D341Med (cell line): Measurements from ENCODE around the gene GALNT16.
"Not testable (repeated sequence)": the region's sequence is repeated elsewhere in the genome, so short reads cannot be mapped to it uniquely, and the experiment has no call there.

Experiments used
- DNase-seq: peaks from one replicate; pipeline ENCODE4 v3.0.0; 2012; ENCODE audit warnings: low spot score

The GALNT16 gene

DNA sequence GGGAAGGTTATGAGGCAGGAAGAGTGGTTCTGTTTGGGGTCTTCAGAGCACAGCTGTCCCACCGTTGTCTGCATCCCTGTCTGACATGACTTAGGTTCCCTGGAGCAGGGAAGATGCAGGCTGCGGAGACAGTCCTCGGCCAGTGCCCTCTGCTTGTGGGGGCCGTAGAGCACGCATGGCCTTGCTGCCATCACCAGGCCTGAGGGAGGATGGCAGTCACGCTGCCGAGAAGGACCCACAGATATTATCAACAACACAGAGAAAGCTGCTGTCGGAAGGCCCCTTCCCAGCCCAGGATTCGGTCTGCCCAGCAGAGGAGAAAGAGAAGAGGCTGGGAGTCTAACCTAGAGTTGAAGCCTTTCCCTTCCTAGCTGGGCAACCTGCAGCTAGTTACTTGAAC, 103.1 kb downstream of the GALNT16 start:
- peak; percentile 56 for DNase-seq

DNA sequence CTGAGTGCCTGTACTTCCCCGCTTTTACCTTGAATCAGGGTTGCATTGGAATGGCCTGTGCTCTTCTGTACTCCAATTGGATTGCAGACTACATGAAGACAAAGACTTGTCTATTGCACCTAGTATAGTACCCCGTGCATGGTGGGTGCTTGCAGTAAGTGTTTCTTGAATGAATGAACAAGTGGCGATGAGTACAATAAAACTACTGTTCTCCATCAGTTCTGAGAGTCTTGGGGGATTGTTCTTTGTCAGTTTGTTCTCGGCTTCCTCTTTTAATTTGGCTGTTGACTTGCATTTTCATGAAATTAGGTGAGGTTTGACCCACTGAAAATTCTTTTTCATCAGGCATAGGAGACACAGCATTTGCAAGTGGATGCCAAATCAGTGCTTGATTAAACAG, 104.0 kb downstream of the GALNT16 start:
- no peak for DNase-seq

DNA sequence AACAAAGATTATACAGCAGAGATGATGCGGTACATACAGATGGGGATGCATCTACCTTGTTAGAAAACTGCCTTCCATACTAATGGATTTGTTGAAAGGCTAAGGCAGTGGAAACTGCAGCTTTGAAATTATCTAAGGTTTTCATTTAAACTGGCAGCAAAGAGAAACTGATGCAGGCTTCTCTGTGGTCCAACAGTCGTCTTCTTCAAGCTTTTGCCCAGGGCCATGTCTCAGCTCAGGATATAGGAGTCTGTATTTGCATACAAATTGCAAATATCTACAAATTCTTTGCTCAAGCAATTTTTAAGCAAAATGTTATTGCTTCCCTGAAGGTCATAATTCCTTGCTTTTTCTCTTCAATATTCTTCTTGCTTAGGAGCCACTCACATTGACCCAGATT, 104.4 kb downstream of the GALNT16 start:
- DNase-seq = no peak

DNA sequence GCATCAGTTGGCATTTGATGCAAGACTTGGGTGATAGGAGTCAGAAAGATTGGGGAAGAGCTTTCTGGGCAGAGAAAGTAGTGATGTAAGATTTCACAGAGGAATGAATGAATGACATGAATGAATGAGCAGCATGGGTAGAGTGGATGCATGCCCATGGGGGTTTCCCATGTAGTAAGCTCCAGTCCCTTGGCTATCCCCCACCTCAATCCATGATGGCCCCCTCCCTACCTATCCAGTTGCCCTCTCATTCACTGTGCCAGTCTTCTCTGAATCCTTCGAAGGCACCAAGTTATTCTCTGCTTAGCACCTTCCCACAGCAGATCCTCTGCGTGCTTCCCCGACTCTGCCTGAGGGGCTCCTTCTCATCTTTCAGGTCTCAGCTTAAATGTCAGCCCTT, 106.1 kb downstream of the GALNT16 start:
- no peak for DNase-seq

DNA sequence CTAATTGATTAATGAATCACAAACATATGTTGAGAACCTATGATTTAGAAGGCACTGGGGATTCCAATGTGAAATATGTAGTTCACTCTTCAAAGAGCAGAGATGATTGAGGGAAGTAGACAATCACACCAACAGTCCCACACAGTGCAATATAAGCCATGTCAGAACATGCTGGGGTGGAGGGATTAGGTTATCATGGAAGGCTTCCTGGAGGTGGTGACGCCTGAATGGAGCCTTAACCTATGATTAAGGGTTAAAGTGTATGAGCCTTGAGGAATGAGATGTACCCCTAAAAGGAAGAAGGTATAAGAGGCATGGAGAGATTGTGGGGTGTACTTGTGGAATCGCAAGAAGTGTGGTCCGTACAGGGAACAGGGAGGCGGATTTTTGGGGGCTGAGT, 106.8 kb downstream of the GALNT16 start:
- DNase-seq = no peak

DNA sequence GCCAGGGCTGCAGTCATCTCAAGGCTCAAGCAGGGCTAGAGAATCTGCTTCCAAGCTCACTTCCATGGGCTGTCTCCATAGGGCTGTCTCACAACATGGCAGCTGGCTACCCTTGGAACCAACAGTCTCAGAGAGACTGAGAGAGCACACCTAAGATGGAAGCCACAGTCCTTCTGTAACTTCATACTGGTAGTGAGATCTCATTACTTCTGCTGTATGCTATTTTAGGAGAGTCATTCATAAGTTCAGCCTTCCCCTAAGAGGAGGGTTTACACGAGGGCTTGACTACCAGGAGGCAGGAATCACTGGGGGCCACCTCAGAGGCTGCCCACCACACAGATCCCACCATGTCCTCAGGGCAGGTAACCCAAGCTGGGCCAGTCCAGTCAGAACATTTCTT, 108.4 kb downstream of the GALNT16 start:
- DNase-seq = no peak

DNA sequence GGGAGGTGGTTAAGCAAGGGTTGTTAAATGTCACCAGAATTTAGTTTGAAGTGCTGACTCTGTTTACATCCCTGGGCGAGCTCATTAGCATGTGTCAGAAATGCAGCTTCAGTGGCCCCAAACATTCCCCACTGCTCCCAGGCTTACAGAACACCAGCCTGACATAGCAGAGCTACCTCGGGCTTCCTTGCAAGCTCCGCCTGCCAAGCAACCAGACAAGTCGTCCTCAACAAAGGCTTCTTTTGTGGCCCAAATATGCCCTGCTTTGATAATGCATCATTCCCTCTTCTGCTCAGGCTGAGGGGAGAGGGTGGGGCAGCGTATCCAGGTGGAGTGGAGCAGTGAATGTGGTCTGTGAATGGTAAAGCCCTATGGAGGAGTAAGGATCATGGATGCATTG, 110.1 kb downstream of the GALNT16 start:
- DNase-seq = no peak

DNA sequence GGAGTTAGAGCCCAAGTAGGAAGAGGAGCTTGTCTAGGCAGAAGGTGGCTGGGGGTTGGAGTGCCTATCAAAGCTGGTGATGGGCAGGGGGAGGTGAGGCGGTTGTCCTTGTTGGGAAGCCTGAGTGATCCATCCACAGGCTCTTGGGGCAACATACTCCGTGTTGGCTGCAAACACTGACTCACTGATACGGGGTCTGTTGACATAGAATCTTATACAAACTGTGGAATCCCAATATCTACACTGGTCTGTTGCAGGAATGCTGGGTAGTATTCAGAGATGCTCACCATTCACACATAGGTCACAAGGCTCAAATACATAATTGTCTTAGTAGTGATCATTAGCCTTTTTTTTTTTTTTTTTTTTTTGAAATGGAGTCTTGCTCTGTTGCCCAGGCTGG, 112.2 kb downstream of the GALNT16 start:
- DNase-seq = no peak

DNA sequence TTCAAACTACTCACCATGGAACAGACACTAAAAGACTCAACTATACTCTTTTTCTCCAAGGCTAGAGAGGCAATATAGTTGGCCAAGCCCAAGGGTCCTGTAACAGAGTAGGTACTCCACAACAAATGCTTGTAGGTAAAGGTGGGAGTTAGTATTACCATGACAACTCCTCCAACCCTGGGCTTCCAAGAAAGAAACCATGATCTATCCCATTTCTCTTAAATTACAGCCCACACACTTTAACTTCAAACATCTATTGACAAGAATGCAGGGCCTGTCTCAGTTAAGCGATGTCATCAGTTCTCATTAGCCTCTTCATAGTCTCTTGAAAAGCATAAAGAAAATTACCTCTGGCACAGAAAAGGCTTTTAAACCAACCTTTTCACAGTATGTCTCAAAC, 113.1 kb downstream of the GALNT16 start:
- no peak for DNase-seq

DNA sequence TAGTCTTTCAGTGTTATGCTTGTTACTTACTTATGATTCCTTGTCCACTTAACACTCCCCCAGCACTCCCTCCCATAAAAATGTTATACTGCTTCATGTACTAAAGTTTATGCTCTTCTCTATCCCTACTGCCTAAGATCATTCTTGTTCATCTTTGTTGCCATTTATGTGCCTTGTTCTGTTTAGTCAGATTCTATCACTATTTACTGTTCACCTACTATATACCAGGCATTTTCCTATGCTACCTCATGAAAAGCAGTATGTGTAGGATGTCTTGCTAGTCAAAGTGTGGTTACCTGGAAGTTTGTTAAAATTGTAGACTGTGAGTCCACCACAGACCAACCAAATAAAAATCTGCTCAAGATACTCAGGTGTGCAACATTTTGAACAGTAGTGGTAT, 114.3 kb downstream of the GALNT16 start:
- DNase-seq = no peak

DNA sequence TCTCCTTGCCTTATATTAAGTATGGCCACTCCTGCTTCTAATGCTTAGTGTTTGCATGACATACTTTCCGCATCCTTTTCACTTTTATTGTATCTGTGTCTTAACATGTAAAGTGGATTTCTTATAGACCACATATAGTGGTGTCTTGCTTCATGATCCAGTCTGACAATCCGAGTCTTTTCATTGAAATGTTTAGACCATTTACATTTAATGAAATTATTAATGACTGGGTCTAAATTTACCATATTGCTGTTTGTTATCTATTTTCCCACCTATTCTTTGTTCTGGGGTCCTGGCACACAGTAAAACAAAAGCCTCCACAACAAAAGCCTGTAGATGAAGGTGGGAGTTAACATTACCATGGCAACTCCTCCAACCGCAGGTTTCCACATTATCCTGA, 115.2 kb downstream of the GALNT16 start:
- no peak for DNase-seq

DNA sequence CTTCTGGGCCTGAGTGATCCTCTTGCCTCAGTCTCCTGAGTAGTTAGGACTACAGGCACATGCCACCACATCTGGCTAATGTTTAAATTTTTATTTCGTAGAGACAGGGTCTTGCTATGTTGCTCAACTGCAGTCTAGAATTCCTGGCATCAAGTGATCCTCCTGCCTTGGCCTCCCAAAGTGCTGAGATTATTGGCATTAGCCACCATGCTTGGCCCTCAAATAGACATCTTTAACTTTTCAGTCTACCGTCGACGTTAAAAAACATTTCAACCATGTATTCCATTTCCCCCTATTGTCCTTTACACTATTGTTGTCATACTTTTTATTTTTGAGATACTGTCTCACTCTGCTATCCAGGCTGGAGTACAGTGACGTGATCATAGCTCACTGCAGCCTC, 115.8 kb downstream of the GALNT16 start:
- no peak for DNase-seq

DNA sequence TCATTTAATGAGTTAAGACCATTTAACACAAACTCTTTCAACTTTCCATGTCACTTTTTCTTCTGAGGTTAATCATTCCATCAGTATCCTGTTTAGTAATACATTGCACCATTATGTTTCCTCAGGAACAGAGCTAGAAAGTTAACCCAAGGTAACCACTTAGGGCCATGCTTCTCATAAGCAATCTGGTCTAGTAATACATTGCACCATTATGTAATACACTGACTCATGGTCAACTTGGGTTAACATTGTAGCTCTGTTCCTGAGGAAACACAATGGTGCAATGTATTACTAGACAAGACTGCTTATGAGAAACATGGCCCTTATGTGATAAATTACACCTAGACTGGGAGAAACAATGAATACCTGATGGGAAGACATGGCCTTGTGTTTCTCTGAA, 116.5 kb downstream of the GALNT16 start:
- DNase-seq = no peak

DNA sequence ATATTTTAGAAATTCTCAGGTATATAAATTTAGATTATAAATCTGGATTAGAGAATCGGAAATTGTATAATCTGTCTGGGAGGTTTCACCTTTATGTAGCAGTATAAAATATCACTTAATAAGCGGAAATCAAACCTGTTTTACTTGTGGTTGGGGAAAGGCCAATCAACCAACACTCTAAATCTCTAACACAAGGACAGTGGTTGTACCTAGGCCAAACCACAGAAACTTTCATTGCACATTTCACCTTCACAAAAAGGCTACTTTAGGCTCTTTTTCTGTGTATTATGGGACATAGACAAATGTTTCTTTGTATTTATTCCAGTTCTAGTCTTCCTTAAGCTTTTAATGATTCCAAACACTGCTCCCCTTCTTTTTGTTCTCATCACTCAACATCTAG, 118.3 kb downstream of the GALNT16 start:
- DNase-seq = no peak

DNA sequence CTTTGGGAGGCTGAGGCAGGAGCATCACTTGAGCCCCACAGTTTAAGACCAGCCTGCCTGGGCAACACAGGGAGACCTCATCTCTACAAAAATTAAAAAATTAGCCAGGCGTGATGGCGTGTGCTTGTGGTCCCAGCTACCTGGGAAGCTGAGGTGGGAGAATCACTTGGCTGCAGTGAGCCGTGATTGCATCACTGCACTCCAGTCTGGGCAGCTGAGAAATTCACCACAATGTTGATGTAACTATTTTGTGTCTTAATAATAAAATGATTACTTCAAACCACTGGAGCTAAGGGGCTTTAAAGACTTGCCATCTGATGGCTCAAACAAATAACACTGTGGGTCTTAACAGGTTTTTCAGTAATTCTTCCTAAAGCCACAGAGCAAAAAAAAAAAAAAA, 127.4 kb downstream of the GALNT16 start:
- no peak for DNase-seq

DNA sequence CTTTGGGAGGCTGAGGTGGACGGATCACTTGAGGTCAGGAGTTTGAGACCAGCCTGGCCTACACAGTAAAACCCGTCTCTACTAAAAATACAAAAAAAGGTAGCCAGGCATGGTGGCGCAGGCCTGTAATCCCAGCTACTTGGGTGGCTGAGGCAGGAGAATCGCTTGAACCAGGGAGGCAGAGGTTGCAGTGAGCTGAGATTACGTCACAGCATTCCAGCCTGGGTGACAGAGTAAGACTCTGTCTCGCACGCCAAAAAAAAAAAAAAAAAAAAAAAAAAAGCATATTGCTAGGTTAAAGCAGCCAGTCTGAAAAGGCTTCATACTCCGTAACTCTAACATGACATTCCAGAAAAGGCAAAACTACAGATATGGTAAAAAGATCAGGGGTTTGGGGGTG, 131.4 kb downstream of the GALNT16 start:
- not testable (repeated sequence) for DNase-seq

DNA sequence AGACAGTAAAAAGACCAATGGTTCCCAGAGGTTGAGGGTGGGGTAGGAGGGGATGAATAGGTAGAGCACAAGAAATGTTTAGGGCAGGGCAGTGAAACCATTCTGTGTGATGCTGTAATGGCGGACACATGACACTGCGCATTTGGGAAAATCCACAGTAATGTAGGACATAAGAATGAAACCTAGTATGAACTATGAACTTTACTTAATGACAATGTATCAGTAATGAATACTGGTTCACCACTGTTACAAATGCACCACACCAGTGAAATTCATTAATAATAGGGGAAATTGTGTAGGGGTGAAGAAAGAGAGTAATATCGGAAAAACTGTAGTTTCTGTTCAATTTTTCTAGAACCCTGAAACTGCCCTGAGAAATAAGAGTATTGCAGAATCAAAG, 132.5 kb downstream of the GALNT16 start:
- DNase-seq = no peak

DNA sequence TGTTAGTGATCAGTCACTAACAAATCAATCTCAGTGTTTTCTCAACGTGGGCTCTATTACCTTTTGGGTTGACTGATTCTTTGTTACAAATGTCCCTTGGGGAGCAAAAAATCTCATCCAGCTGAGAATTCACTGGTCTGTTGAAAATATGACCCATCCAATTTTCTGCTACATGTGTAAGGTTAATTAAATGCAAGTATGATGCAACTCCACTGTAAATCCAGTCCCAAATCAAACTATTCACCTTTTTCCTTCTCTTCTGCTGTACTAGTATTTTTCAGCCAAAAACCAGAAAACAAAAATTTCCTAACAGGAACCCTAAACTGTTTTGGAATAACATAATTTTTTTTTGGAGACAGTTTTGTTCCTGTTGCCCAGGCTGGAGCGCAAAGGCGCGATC, 136.0 kb downstream of the GALNT16 start:
- DNase-seq = no peak

DNA sequence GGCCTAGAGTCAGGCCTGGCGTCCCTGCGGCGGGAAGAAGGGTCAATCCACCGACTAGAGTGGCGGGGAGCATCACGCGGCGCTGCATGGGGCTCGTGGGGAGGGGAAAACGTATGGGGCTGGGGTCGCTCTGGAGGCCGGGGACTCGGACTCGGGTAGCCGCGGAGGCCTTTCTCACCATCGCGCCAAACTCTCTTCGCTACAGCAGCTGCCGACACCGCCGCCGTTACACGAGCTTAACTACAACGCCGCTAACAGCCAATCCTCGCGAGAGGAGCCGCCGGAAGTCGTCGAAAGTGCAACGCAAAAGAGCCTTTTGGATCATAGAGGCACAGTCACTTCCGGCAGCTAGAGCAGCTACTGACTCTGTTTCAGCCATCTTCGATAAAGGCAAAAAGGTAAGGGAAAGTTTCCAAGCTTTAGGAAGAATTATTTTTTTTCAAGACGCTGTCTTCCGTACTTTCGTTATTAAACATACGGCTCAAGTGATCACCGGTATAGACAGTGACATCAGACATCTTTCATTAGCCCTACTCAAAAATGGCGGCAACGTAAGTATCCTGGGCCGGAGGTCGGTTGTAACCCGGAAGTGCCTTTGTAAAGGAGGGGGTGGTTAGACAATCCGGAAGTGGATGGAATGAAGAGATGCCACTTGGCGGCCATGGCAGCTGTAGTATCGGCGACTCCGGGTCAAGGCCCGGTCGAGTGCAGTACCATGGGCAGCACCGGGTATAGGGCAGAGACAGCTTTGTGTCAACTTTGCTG, 138.3 kb downstream of the GALNT16 start, which contains the start of the genes ERH and SLC39A9:
ERH (minus strand) TSS at position 247 of the 765 bp plus-strand sequence; CDS start at position 181, 66 bp downstream.
SLC39A9 (plus strand) TSS at position 640 of the 765 bp plus-strand sequence. CDS start 678 bp downstream, outside the sequence.
- DNase-seq = peak; percentile 90

DNA sequence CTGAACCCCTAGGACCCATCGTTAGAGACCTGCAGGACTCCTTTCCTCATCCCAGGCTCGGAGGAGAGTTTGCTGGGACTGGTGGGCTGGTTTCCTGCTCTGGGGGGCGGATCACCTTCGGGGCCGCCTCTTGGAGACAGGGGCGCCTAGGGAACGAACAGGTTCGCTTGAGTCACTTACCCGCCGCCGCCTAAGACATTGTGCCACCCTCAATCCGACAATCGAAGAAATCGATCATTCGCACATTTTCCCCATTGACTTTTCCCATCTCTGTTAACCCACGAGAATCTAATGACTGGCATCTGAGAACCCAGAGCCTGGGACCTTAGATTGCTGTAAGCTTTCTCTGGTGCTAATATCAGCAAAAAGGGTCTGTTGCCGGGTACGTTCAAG, 138.9 kb downstream of the GALNT16 start:
- DNase-seq = no peak

DNA sequence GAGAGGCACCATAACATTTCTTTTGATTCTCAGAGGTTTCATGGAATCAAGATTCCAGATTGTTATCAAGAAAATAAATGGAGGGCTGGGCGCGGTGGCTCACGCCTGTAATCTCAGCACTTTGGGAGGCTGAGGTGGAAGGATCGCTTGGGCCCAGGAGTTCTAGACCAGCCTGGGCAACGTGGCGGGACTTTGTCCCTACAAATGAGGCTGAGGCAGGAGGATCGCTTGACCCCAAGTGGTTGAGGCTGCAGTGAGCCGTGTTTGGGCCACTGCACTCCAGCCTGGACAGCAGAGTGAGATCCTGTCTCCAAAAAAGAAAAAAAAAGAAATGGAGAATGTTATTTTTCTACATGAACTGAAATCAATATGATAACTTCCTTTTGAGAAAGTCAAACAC, 139.8 kb downstream of the GALNT16 start:
- DNase-seq = no peak

DNA sequence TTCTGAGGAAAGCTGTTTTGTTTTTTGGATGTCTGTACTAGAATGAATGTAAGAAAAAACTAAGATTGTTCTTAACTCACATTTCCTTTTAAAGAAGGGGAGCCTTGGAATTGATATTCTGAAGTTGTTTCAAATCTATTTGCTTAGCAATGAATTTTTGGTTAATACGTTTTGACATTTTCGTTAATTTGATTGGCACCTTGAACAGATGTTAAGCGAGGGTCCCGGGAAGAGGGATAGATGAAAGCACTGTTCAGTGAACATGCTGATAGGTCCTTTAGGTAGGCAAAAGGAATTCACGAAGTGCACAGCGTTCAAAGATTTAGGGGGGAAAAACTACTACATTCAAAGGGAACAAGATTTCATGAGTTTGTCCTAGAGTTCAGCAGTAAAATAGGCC, 140.2 kb downstream of the GALNT16 start:
- DNase-seq = no peak

DNA sequence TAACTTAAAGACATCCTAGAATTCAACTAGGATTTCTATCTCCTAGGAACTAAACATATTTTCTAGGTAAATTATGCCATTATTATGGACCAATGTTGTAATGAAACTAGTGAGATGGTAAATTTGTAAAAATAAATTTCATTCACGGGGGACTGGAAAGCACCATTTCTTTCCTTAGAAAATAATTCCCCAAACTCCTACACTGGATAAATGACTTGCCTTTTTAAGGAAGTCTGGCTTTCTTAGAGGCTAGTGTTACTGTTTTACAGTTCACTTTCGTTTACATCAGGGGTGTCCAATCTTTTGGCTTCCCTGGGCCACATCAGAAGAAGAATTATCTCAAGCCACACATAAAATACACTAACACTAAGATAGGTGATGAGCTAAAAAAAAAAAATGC, 141.9 kb downstream of the GALNT16 start:
- DNase-seq = no peak

DNA sequence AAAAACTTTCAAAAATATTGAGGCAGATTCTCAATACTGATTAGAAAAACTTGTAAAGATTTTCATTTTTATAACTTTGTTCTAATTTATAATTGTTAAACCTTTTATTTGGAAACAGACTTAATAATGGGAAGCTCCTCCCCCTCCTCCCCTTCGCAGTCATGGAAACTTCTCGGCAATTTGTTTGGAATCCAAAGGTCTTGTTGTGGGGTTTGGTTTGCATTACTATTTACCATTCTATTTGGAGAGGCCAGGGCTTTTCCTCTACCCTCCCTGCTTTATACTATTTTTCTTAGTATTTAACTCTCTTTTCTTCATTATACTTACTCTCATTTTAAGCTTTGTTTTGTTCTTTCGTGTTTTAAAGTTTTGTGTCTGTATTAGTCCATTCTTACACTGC, 144.5 kb downstream of the GALNT16 start:
- no peak for DNase-seq
